Stimulated activated CD8-positive, alpha-beta memory T cell treated with anti-CD3 and anti-CD28 coated beads, Interleukin-4, amount 100 ng/mL, for 48 hours (primary cell): Measurements from ENCODE around the gene SLC35F1.
A peak's percentile ranks its signal among the peaks of the same experiment; 100 is the strongest.

Experiments
- DNase-seq: peaks from one replicate; pipeline ENCODE4 v3.0.0-alpha.2; 2020

Gene SLC35F1

GRCh38 chr6:118206221-118206620, 299.2 kb downstream of the SLC35F1 start:
- no peak for DNase-seq

DNA sequence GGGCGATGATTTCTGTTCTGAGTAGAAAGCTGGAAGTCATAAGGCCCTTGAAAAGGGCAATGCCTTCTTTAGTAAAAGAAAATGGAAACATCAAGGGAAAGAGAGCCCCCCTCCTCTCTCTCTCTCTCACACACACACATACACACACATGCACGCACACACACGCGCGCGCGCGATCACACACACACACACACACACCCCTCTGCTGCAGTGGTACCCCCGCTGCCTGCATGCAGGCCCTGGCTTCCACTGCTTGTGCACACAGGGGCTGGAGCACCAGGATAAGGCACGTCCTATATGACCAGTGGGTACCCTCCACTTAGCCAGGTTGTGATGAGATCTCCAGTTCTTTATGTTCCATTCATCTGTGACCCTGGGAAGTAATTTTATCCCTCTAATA, 300.9 kb downstream of the SLC35F1 start:
- no peak for DNase-seq

DNA sequence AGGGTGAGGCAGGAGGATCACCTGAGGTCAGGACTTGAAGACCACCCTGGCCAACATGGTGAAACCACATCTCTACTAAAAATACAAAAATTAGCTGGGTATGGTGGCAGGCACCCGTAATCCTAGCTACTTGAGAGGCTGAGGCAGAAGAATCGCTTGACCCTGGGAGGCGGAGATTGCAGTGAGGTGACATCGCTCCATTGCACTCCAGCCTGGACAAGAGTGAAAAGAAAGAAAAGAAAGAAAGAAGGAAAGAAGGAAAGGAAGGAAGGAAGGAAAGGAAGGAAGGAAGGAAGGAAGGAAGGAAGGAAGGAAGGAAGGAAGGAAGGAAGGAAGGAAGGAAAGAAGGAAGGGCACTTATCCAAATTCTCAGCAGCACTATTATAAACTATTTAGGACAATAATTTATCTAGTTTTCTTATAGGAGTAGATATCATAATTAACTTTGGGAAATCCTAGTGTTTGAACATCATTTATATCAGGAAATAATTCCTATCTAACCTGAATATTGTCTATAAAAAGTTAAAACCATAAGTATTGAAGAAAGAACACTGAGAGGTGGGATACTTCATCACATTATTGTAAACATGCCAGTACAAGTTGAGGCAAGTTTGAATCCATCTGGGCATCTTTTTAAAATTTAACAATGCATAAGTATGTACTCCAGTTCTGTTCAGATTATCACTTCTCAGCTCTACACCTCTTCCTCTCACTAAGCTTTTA, 305.5 kb downstream of the SLC35F1 start:
- DNase-seq, result no peak

DNA sequence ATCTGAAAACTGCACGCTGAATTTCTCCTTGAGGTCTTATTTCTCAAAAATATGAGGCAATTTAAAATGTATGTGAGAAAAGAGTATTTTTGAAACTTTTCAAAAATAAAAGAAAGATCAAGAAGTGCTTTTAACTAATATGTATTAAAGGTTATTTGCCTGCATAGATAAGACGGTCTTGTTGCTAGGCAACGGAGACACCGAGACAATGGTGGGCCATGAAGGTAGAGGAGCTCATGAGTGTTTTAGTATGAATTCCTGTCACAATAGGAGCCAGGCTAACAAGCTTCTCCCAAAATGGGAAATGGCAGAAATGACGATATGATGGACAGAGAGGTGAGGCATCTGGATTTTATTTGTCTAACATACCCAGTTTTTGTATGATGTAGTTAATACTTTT, 308.2 kb downstream of the SLC35F1 start:
- DNase-seq, result no peak

DNA sequence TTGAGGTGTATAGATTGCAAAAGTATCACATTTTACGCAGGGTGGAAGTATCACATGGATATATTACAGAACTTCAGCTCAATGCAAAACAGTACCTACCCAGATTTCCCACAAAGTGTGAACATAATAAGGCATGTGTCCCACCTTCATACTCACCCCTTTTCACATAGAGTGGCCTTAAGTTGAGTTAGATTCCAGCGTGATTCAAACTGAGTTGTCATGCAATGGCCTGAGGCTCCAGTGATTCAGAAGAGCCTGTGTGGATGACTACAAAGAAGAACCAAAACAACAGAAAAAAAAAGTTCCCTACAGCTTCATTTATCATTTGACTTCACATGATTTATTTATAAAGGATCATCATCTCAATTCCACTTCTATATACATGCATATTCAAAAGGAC, 309.7 kb downstream of the SLC35F1 start:
- no peak for DNase-seq

DNA sequence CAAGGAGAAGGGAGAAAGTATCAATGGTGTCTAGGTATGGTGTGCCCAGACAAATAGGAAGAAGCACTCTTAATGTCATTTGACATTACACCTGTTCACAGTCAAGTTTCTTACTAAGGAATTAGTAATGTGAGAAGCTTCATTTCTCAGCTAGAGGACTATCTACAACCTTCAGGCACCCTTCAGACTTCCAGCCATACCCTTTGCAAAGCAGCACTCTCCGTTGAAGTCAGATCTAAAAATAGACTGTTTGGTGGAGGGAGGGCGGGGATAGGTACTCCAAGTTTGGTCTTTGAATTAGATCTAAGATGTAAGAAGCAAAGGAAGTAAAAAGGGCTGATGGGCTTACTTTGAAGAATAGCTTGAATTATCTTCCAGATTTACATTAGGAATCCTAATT, 311.1 kb downstream of the SLC35F1 start:
- no peak for DNase-seq

GRCh38 chr6:118220429-118221128, 313.5 kb downstream of the SLC35F1 start:
- DNase-seq, result no peak

DNA sequence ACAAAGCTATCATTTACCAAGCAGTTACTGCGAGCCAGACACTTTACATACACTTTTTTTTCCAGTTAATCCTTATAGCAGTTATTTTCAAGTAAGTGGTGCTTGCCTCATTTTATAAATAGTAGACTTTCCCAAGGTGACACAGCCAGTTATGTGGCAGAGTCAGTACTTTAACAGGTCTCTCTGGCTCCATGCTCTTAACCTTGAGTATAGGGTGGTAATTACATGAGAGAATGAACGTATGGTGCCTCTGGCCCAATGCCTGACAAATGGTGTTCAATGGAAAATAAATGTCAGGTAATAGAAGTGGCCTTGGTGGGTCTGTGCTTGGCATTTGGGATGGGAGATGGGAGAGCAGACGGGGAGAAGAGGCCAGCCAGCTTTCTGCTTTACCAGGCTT, 316.3 kb downstream of the SLC35F1 start:
- DNase-seq, result no peak

DNA sequence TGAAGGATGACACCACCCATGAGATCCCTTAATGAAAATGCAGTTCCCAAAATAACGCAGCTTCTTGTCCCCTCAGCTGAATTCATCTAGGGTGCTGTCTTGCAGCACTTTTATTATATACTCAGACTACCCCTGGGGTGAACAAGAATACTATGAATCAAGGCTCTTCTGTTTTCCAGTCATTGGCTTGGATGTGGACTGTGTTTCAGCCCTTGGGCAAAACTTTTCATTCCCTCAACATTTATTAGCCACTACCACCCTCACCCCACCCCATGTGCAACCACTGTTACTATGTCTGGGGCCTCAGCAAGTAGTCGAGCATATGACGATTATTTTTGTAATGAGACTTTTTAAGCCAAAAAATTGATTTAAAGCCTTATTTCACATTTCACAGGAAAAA, 321.8 kb downstream of the SLC35F1 start:
- no peak for DNase-seq

DNA sequence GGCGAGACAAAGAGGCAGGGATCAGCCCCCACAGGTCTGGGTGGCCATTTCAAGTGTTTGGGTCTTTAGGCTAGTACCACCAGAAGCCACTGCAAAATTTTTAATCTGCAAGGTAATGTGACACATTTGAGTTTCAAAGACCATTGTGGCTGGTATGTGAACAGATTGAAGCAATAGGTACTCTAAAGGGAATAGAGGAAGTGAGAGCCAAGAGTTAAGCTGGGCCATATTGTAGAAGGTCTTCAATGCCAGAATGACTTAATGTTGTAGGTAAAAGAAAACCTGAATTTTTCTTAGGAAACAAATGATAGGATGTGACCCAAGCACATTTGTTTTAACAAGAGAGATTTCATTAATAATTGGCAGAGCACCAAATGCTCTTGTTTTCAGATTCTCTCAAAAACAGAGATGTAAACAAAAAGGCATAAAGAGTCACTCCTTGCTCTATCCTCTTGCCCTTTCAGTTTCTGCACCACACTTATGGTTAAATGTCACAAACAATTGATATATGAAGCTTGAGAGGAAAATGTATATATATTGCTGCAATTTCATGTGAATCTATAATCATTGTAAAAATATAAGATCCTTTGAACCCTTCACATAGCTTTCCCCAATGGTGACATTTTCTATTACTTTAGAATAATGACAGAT, 333.9 kb downstream of the SLC35F1 start:
- no peak for DNase-seq

GRCh38 chr6:118246406-118246805, 339.3 kb downstream of the SLC35F1 start:
- no peak for DNase-seq

- no peak for DNase-seq
These were observed 341.1 kb downstream of the SLC35F1 start for GRCh38 chr6:118248171-118248570.

- no peak for DNase-seq
These were observed 342.6 kb downstream of the SLC35F1 start for GRCh38 chr6:118249680-118250079.

- no peak for DNase-seq
These were observed 345.4 kb downstream of the SLC35F1 start for GRCh38 chr6:118252474-118252873.

GRCh38 chr6:118253741-118254140, 346.7 kb downstream of the SLC35F1 start:
- DNase-seq, result no peak

GRCh38 chr6:118260833-118261232, 353.8 kb downstream of the SLC35F1 start:
- no peak for DNase-seq

- DNase-seq, result no peak
These were observed 356.9 kb downstream of the SLC35F1 start for GRCh38 chr6:118263921-118264486.

DNA sequence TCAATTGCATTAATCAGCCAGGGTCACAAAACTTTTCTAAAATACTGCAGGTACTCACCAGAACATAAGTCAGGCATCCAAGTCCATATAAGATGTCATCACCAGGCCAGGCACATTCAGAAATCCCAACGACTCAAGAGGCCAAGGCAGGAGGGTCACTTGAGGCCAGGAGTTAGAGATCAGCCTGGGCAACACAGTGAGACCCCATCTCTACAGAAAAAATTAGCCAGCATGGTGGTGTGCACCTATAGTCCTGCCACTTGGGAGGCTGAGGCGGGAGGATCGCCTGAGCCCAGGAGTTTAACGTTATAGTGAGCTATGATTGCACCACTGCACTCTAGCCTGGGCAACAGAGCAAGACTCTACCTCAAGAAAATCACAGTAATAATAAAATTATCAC, 362.6 kb downstream of the SLC35F1 start:
- DNase-seq, result no peak

DNA sequence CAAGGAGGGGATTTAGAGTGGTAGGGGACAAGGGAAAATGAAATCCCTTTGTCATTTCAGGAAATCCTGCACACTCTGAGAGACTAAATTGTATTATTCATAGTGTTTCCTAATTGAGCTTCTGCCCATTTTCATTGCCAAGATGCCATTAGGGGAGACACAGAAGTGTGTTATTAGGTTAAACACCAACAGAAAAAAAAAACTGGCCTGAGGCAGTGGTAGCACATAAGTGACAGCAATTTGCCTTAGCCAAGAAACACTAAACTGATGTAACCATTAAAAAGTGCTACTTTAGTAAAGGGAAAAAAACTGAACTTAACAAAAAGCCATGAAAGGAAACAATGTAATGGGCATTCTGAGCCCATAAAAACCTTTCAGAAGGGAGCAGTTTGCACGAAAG, 370.6 kb downstream of the SLC35F1 start:
- DNase-seq, result no peak

- no peak for DNase-seq
These were observed 373.1 kb downstream of the SLC35F1 start for GRCh38 chr6:118280210-118280609.

DNA sequence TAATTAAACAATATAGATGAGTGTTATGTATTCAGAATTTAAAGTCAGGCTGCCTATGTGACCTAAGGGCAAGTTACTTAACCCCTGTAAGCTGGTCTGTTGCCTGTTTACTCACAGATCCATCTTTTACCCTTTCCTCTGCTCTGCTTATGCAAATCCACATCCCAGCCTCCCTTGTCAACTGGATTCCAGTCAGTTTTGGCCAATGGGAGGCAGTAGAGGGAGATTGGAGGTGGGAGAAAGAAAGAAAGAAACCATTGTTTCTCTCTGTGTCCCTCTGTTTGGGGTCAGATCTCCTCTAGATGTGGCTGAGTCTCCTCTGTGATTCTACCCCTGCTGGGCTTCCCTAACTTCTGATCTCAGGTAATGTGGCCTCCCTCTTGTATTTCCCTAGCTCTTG, 374.2 kb downstream of the SLC35F1 start:
- no peak for DNase-seq

DNA sequence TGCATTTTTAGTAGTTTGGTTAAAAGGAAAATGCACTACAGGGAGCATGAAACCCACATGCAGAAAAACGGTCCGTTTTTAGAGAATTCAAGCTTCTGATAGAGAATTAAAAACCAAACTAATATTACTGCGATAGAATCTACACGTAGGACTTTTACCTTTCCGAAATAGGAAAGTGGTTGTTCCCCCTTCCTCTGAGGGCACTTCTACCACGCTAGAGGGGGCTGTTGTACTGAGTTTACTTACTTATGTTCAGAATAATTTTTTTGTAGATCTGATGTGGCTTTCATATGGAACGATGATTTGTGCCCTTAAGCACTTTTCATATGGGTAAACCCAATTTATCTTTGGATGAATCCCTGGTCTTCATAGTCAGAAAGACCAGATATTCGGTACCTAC, 376.7 kb downstream of the SLC35F1 start:
- DNase-seq, result peak; percentile 48

DNA sequence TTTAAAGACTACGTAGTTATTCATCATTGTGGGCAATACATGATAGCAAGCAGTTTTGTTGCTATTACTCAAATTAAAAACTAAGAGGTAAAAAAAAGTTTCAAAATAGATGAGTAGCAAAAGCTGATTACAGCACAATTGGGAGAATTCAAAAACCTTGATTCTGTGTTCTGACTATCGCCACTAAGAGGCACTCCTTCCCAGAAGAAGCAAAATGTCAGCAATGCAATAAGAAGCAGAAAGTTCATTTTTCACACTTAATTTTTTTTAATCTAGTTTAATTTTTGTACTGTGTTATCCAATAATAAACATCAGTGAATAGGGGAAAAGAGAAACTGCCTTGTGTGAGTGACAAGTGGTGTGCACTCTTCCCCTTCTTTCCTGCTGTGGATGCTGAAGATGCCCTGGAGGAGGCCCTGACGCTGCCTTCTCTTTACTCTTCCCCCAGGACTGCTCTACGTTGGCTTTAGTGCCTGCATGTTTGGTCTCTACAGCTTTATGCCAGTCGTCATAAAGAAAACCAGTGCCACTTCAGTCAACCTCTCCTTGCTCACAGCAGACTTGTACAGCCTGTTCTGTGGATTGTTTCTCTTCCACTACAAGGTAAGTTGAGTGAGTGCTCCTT, 377.8 kb downstream of the SLC35F1 start:
- DNase-seq, result no peak
